Ishikawa (cell line): ENCODE results near the gene TTLL3.

Experiments
- EP300 ChIP-seq: IDR thresholded peaks from 2 replicates; pipeline ENCODE4 v1.6.1; 2012; ENCODE audit warnings: borderline replicate concordance
- TEAD4 ChIP-seq: IDR thresholded peaks from 2 replicates; pipeline ENCODE4 v1.6.1; 2012
- TF ChIP-seq, protein P1 (sequence below): IDR thresholded peaks from 2 replicates; pipeline ENCODE4 v1.6.1; 2012

GRCh38 chr3:9791790-9792404, 18.2 kb upstream of the TTLL3 start:
- no peak for TF ChIP-seq EP300
- TF ChIP-seq, protein P1, sequence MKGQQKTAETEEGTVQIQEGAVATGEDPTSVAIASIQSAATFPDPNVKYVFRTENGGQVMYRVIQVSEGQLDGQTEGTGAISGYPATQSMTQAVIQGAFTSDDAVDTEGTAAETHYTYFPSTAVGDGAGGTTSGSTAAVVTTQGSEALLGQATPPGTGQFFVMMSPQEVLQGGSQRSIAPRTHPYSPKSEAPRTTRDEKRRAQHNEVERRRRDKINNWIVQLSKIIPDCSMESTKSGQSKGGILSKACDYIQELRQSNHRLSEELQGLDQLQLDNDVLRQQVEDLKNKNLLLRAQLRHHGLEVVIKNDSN, result no peak
- no peak for TF ChIP-seq TEAD4
